Activated T-helper 9 cell treated with anti-CD3 and anti-CD28 coated beads, Interleukin-2, amount 50 U/mL, for 16 hours (primary cell): ENCODE measurements around the gene CPD.

Experiments used
- DNase-seq: peaks from one replicate; pipeline ENCODE4 v3.0.0-alpha.2; 2020; ENCODE audit warnings: low read depth

CPD gene

DNA sequence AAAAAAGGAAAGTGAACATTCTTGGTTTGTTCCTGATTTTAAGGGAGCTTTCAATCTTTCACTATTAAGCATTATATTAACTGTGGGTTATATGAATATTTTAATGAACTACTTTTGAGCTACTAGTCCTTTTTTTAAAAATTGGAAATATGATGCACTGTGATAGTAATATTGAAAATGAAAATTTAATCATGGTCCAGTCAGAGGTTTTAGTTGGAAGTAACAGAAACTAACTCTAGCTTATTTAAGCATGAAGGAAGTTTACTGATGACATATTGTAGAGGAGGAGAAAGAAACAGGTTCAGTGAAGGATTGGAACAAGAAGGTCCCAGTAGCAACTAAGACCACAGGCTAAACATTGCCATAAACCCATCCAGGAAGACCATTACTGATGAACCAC lies 24.0 kb upstream of the CPD start:
- no peak for DNase-seq

DNA sequence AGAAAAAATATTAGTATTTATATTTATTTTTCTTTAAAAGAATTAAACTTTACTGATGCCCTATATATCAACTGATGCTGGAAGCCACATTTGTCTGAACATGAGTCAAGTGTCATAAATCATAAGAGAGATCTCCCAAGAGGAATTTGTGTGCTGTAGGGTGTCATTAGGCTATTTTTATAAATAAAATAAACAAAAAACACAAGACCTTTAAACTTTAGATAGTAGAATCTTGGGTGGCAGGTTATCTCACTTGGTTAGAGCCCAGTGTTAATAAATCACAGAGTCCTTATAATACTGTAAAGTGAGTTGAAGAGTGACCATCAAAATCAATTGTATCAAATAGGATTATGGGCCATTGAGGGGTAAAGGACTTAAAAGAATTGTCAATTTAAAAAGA lies 21.3 kb upstream of the CPD start:
- DNase-seq, result no peak

DNA sequence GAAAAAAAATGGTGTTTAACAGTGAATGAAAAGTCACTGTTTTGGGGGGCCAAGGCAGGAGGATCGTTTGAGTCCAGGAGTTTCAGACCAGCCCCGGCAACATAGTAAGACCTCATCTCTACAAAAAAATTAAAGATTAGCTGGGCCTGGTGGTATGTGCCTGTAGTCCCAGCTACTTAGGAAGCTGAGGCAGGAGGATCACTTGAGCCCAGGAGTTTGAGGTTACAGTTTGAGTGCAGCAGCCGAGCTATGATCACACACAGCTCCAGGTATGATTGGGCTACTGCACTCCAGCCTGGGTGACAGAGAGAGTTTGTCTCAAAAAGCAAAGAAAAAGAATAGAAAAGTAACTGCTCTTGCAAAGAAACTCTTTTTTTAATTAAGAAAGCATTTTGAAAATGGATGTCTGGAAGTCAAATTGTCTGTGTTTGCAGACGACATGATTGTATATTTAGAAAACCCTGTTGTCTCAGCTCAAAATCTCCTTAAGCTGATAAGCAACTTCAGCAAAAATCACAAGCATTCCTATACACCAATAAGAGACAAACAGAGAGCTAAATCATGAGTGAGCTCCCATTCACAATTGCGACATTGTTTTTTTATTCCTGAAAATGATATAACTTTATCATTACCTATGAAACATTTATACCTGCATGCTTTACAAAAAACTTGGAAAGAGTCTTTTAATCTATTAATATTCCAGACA lies 20.5 kb upstream of the CPD start:
- no peak for DNase-seq

DNA sequence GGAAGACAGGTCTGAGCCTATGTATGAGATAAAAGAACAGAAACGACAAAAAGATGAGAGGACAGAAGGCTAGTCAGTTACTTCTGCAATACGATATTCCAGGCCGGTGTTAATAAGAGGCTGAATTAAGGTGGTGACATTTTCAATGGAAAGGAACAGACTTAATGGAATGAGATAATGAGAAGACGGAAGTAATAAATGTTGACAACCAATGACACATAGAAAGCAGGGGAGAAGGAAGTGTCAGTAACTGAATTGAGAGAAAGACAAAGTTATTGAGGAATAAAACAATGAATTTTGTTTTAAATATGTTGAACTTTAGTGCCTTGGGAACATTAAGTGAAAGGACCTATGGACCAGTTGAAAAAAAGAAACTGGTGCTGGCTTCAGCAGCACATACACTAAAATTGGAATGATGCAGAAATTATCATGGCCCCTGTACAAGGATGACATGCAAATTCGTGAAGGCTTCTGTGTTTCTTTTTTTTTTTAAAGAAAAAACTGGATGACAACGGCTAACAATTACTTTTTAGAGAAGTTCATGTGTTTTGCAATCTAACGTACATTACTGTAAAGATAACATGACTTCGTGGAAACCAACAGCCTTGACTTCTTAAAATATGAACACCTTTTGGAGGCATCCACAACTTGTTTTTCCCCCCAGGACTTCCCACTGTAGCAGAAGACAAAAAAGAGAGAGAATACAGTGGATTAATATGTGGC lies 18.5 kb upstream of the CPD start:
- DNase-seq, result no peak

DNA sequence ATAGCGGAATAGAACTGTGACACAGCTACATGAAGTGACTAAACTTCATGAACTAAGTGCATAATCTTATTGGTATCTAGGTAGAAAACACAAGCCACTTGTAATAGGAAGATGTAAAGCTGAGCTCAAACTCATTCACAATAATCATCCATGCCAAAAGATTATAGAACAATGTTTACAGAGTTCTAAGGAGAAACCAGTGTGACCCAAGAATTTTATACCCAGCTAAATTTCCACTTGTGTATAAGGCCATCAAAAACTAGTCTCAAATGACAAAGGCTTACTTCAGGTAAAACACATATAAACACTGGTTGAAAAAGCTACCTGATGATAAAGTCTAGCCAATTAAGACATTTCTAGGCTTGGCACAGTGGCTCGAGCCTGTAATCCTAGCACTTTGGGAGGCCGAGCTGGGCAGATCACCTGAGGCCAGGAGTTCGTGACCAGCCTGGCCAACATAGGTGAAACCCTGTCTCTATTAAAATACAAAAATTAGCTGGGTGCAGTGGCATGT lies 16.9 kb upstream of the CPD start:
- DNase-seq, result no peak

DNA sequence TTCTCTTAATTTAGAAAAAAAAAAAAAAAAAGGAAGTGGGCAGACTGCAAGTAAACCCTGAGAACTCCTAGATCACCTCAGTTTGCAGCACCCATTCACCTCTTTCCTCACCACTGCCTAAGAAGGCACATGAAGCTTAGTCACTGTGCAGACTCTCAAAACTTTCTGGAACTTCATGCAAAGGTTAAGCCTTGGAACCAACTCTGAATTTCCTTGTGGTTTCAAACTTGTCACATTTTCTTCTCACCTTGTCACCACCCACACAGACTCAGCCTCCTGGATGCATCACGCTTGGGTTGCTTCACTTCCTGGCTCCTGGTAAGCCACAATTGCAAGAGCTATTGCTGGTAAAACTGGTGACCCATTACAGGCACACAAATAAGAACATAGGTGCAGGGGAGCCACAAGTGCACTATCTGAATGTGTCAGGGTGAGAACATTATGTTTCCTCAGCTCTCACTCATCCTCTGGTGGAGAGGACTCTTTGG lies 15.0 kb upstream of the CPD start:
- DNase-seq, result peak; percentile 69

DNA sequence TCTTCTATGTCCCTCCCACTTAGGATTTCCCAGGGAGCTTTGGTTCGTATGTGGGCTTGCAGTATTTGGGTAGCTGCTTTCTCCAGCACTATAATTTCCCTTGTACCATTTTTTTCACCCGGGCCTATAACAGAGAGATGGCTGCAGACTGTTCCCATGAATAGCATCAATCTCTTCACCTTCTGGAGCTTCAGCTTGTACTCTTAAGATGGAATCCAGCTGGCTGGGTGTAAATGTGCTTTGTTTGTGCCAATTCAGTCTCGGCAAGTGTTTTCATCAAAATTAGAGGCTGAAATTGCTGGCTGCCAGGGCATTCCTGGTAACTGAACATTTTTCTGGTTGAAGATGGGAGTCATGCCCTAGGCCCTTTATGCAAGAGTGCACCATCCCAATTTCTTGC lies 12.2 kb upstream of the CPD start:
- DNase-seq, result no peak

DNA sequence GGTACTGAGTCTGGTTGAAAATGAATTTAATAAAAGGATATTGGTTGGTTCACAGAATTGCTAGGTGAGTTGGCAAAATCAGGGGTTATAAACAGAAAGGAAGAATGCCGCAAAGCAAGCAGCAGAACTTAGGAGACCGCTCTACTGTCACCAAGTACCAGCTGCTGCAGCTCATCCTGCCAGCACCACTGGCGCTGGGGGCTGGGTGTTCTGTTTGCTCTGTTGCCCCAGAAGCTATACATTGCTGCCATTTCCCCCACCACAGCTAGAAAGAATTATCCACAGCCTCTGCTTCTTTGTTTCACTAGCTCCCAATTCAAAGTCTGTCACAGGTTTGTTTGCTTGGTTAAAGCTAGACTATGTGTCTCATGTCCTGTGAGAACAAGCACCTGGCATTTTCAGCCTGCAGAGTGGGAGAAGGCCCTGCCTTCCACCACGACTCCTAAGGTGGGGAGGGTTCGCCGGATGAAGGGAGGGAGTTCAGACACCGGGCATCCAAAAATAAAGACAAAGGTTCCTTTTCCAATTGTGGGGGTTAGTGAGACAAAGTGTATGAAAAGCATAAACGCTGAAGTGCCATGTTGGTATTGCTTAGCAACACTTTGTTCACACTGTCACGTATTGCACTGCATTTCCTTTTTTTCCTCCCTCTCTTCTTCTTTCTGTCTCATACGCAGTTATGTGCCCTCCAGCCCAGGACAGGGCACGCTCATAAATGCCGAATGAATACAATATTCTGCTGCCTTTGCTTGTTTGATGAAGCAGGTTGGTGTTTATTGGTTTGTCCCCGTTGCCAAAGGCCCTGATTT lies 9.6 kb upstream of the CPD start:
- DNase-seq, result no peak

DNA sequence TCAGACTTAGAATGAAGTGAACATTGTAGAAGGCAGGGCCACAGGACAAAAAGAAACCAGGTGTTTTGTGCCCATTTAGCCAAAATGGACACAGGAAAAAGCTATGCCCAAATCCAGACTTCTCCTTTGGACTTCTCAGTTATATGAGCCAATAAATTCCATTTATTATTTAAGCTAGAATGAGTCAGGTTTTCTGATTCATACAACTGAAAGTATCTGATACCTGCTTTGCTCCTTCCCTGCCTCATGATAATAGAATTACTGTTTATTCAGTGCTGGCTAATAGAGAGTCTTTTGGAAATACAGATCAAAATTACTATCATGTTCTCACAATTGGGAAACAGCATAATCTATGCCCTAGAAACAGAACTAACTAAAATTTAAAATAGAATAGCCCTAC lies 8.7 kb upstream of the CPD start:
- no peak for DNase-seq

DNA sequence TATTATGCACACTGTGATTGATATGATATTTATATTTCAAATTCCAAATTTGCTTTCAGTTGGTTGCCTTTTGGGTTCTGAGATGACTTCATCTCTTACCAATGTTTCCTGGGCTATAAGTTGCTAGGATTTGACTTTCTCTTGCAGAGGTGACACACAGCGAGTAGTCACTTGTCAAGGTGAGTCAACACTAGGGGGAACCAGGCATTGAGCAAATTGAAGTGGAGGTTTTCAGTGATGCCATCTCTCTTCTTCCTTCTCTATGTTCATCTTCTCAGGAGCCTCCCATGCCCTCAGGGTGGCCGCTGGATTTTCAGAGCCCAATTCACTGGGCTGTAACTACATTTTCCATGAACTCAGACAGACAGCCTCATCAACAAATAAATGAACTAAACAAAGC lies 6.0 kb upstream of the CPD start:
- DNase-seq, result no peak

DNA sequence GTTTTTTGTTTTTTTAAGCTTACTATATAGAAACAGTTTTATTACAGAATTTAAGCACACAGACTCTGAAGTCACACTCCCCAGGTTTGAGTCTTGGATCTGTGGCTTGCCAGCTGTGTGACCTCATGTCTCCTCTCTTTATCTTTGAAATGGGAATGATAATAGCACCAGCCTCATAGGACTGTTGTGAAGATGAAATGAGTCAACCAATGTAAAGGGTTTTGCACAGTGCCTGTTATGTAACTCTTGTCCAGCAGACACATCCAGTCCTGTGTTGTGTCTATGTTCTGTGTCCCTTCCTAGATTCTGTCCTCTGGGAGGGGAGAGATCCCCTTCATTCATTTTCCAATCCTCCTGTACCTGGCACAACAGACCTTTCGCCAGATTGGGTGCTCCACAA lies 3.1 kb upstream of the CPD start:
- no peak for DNase-seq

DNA sequence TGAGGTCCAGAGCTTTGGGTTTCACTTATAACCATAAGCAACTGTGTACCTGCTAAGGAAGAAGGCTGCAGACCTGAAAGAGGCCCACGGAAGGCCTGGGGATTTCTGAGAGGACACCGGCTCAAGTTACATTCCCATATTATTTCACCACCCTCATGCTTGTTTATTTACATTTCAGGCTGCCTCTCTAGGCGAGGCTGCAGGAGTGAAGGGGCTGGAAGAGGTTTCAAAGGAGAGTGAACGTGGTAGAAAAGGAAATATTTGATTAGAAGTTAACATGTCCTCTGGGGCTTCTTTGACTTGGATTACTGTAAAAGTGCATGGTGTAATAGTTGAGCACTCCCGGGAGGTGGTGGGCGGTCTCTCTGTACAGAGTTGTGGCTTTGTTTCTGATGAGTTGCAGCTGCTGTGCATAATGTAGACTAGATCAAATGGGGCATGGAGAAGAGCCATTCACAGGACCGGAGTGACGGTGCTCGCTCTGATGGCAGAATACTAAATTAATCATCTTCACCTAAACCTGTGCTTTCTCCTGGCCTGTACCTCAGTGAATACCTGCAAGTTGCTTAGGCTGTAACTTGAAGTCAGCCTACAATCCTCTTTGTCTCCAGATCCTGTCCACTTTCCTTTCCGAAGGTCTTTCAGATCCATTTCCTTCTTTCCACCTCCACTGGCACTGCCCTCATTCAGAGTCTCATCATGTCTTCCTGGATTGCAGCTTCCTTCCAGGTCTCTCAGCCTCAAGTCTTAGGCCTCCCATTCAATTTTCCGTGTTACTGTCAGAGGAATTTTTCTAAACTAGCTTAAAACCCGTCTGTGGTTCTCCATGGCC lies 1.9 kb upstream of the CPD start:
- DNase-seq, result peak; percentile 26

DNA sequence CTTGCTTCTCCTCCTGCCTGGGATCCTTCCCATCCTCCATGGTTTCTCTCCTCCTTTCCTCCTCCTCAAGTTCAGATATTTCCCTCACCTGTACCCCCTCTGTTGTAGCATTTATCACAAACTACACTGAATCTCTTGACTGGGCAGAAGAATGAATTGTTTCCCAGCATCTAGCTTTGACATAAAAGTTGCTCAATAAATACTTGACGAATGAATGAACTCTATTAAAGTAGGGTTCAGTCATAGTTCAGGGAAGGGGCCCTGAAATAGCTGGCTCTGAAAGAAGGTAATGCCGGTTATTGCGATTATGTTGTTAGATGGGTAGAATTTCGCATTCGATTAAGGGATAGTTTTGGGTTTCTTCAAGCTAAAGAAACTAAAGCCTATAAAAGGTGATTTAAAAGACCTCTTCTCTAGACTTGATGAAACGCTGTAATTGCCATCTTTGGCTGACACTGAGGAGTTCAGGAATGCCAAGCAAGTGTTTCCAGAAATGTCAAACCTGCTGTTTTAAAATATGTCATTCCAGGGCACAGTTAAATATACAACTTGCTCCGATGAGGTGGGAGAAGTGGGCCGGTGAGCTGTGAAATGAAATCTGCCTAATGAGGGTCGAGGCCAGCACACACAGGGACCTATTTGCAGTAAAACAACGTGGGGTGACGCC lies 1.0 kb upstream of the CPD start:
- DNase-seq, result no peak

DNA sequence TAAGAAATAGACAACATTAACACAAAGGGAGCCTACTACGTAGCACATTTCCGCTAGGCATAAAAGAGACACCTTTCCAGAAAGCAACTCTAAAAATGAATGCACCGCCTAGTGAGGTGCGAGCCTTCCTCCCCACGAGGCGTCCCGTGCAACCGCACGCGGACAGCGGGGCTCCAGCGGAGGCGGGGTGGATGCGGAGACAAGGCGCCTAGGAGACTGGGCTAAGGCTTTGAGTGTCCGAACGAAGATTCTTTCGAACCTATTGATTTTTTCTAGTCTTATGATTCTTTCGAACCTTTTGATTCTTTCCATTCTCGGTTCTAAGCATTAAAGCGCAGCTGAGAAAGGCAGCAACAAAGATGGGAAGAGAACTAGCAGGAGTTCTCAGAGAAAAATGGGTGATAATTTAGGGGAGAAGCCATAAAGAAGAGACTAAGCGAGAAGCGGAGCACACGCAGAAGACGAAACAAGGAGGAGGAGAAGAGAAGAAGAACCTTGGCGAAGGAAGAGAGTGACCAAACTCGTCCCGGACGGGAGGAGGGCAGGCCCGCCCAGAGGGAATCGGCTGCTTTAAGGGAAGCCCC lies 394 bp upstream of the CPD start:
- peak; percentile 46 for DNase-seq

DNA sequence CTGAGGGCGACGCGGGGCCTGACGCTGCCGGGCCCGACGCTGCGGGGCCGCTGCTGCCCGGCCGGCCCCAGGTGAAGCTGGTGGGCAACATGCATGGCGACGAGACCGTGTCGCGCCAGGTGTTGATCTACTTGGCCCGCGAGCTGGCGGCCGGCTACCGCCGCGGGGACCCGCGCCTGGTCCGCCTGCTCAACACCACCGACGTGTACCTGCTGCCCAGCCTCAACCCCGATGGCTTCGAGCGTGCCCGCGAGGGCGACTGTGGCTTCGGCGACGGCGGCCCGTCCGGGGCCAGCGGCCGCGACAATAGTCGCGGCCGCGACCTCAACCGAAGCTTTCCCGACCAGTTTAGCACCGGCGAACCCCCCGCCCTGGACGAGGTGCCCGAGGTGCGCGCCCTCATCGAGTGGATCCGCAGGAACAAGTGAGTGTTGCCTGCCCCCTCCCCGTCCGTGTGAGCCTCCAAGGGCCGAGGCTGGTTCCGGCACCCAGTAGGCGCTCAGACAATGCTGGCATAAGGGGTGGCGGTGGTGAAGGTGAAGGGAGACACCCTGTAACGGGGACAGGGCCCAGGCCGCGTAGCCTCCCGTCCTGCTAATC lies 676 bp downstream of the CPD start:
- DNase-seq, result no peak

DNA sequence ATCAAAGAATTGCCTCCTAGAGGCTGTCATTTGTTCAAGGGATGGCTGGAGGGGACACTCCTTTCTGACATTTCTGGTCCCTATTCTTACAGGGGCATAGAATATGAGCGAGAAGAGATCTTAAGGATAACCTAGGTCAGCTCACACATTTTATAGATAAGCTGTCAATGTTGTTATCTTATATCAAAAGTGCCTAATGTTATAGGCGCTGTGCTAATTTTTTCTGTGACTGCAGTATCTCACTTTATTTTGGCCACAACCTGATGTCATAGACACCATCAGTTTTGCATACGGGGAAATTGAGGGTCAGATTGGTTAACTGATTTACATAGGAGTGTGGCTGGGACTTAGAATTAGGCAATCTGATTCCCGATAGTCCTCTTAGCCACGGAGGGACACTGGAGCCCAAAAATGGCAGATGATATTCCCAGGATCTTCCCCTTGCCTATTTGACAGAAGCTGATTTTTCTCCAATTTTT lies 1.2 kb downstream of the CPD start:
- no peak for DNase-seq

DNA sequence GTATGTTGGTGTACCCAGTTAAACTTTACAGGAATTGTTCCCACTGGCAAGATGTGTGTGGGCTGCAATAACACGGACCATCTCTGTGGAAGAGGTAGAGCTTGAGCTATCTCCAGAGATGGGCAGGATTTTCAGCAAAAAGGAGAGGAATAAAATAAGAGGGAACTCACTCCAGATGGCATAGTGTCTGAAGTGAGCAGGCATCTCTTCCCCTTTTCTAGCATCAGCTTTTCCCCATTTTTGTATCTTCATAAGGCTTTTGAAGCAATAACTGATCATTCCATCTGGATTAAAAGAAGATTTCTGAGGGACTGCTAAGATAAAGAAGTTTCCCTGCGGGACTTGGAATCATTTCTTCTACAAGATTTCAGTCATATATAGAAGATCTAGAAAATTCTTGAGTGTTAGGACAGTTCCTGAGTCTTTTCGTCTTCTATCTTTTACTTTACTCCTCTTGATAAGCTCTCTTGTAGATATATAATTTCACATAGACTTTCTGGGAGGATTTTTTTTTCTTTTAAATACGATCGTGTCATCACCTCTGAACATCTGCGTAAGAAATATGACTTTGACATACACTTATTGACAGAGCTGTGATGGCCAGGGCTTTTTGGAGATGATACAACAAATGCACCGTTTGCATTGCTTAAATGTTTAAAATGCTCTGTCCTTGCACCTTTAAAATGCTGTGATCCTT lies 2.1 kb downstream of the CPD start:
- no peak for DNase-seq

DNA sequence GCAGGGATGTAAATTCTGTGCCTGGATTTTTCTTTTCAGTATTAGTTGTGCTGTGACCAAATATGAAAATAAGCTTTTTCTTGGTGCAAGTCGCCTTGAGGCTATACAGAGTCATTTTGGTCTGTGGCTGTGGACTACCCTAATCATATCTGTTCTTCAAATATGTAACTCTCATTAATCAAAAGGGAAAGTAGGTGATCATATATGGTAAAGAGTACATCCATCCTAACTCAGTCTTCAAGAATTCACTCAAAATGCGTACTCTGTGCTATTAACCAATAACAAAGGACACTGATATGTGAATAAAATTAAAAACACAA lies 2.6 kb downstream of the CPD start:
- DNase-seq, result no peak

DNA sequence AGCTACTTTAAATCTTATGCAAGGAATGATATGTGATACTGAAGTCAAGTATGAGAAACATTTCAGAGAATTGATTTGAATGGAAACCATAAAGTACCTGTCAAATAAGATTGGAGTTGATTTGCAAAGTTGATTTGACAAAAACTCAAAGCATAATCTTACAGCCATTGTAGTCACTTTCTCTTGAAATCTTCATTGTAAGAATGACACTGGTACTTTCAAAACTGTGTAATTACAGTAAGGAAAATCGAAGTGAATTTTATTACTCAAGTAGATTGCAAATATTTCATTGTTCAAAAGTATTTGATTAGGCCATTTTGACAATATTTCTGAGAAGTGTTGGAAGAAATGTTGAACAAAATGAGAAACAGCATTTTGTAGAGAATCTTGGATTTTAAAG lies 3.6 kb downstream of the CPD start:
- no peak for DNase-seq
